ENCODE data around the gene FPR2. TPM values are rescaled to one million over a fixed set of nuclear protein-coding genes. Genes with fewer than 3 reads are reported as not detected.

FPR2 gene
- total and polyA plus RNA-seq, 9 of the 15 experiments (the other 6 are each of a cell fraction or from before 2014, with no cell fraction given) = 0.03 to 0.15 (median 0.07) TPM; not detected in 6

GRCh38 chr19:51810223-51810622 is 49.2 kb downstream of the FPR2 start (continued):
- TF ChIP-seq, protein P1, sequence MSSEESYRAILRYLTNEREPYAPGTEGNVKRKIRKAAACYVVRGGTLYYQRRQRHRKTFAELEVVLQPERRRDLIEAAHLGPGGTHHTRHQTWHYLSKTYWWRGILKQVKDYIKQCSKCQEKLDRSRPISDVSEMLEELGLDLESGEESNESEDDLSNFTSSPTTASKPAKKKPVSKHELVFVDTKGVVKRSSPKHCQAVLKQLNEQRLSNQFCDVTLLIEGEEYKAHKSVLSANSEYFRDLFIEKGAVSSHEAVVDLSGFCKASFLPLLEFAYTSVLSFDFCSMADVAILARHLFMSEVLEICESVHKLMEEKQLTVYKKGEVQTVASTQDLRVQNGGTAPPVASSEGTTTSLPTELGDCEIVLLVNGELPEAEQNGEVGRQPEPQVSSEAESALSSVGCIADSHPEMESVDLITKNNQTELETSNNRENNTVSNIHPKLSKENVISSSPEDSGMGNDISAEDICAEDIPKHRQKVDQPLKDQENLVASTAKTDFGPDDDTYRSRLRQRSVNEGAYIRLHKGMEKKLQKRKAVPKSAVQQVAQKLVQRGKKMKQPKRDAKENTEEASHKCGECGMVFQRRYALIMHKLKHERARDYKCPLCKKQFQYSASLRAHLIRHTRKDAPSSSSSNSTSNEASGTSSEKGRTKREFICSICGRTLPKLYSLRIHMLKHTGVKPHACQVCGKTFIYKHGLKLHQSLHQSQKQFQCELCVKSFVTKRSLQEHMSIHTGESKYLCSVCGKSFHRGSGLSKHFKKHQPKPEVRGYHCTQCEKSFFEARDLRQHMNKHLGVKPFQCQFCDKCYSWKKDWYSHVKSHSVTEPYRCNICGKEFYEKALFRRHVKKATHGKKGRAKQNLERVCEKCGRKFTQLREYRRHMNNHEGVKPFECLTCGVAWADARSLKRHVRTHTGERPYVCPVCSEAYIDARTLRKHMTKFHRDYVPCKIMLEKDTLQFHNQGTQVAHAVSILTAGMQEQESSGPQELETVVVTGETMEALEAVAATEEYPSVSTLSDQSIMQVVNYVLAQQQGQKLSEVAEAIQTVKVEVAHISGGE (CRISPR knock-in tag; IDR thresholded peaks at IDR 0.05) = no peak
- no peak for TF ChIP-seq KDM1A (IDR thresholded peaks at IDR 0.05)
- TF ChIP-seq BRD4 (IDR thresholded peaks at IDR 0.05) = no peak
- TF ChIP-seq, protein P2, sequence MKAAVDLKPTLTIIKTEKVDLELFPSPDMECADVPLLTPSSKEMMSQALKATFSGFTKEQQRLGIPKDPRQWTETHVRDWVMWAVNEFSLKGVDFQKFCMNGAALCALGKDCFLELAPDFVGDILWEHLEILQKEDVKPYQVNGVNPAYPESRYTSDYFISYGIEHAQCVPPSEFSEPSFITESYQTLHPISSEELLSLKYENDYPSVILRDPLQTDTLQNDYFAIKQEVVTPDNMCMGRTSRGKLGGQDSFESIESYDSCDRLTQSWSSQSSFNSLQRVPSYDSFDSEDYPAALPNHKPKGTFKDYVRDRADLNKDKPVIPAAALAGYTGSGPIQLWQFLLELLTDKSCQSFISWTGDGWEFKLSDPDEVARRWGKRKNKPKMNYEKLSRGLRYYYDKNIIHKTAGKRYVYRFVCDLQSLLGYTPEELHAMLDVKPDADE (conservative IDR thresholded peaks at IDR 0.05; ENCODE audit: control insufficient read depth, low read depth, low read length) = no peak
- no peak for TF ChIP-seq KLF6 (CRISPR knock-in tag; IDR thresholded peaks at IDR 0.05; ENCODE audit: borderline replicate concordance)
- no peak for TF ChIP-seq ZNF76 (CRISPR knock-in tag; IDR thresholded peaks at IDR 0.05; ENCODE audit: borderline replicate concordance)
- no peak for TF ChIP-seq ZBTB26 (CRISPR knock-in tag; IDR thresholded peaks at IDR 0.05)
- no peak for TF ChIP-seq HDAC1 (IDR thresholded peaks at IDR 0.05)
- peak in 1 of 2 experiments; percentile 80; a peak in 3 of 4 replicates for TF ChIP-seq RAD21 (CRISPR knock-in tag; conservative IDR thresholded peaks at IDR 0.05 in 1 of 2, IDR thresholded peaks at IDR 0.05 in 1 of 2)
- TF ChIP-seq TCF3 (CRISPR knock-in tag; IDR thresholded peaks at IDR 0.05) = peak; percentile 56
- TF ChIP-seq TCF7L2 (IDR thresholded peaks at IDR 0.05; ENCODE audit: low read depth, low read length) = no peak
- TF ChIP-seq ZNF3 (CRISPR knock-in tag; IDR thresholded peaks at IDR 0.05) = no peak
- no peak for TF ChIP-seq ZKSCAN1 (IDR thresholded peaks at IDR 0.05; ENCODE audit: low read depth, low read length)
- no peak for TF ChIP-seq SNAPC5 (CRISPR knock-in tag; IDR thresholded peaks at IDR 0.05)
- TF ChIP-seq CBFA2T2 (conservative IDR thresholded peaks at IDR 0.05) = 0 out of 2 replicates have a peak, but pooled peaks have one; percentile 15
- no peak for TF ChIP-seq MTA1 (IDR thresholded peaks at IDR 0.05; ENCODE audit: borderline replicate concordance)
- peak; percentile 18; the same call in 1 of the 2 replicates for TF ChIP-seq STAG1 (CRISPR knock-in tag; IDR thresholded peaks at IDR 0.05; ENCODE audit: borderline replicate concordance)
- TF ChIP-seq CTCF (IDR thresholded peaks at IDR 0.05 in 2 of 3, conservative IDR thresholded peaks at IDR 0.05 in 1 of 3; ENCODE audit: insufficient read depth in 2 of 3, low read depth in 1 of 3, low read length in 3 of 3) = peak; percentile 58 to 95 (median 86)

All from K562 (cell line).